Ishikawa (cell line): ENCODE measurements around the gene OR13C9.

Source experiments
- CEBPB ChIP-seq: IDR thresholded peaks from 2 replicates; pipeline ENCODE4 v1.6.1; 2012
- CREB1 ChIP-seq: IDR thresholded peaks from 2 replicates; pipeline ENCODE4 v1.6.1; 2012; ENCODE audit warnings: low read depth
- EP300 ChIP-seq: IDR thresholded peaks from 2 replicates; pipeline ENCODE4 v1.6.1; 2012; ENCODE audit warnings: borderline replicate concordance
- RAD21 ChIP-seq: IDR thresholded peaks from 2 replicates; pipeline ENCODE4 v1.6.1; 2012; ENCODE audit warnings: low read depth
- TCF12 ChIP-seq: IDR thresholded peaks from 2 replicates; pipeline ENCODE4 v1.6.1; 2012; ENCODE audit warnings: low read depth
- TEAD4 ChIP-seq: IDR thresholded peaks from 2 replicates; pipeline ENCODE4 v1.6.1; 2012
- YY1 ChIP-seq: IDR thresholded peaks from 2 replicates; pipeline ENCODE4 v1.6.1; 2012; ENCODE audit warnings: low read depth
- TF ChIP-seq, protein P1 (sequence below): IDR thresholded peaks from 2 replicates; pipeline ENCODE4 v1.6.1; 2012
- TF ChIP-seq, protein P2 (sequence below): IDR thresholded peaks from 2 replicates; pipeline ENCODE4 v1.6.1; 2012

DNA sequence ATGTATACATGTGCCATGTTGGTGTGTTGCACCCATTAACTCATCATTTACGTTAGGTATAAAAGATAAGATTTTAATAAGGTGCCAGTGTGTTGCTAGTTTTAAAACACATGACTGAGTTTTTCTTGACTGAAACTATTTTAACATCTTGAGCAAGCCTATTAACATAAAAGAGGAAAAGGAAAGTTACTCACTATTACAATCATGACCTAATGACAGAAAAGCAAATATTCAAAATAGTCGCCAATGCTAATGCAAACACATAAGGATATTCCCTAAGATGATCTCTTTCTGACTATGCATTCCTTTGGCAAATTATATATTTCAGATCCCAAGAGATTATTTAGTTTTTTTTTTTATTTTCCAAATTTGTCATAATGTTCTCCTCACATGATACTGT lies 6.8 kb downstream of the OR13C9 start:
- TF ChIP-seq TCF12, result no peak
- TF ChIP-seq, protein P1, sequence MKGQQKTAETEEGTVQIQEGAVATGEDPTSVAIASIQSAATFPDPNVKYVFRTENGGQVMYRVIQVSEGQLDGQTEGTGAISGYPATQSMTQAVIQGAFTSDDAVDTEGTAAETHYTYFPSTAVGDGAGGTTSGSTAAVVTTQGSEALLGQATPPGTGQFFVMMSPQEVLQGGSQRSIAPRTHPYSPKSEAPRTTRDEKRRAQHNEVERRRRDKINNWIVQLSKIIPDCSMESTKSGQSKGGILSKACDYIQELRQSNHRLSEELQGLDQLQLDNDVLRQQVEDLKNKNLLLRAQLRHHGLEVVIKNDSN, result no peak
- TF ChIP-seq YY1, result no peak
- TF ChIP-seq, protein P2, sequence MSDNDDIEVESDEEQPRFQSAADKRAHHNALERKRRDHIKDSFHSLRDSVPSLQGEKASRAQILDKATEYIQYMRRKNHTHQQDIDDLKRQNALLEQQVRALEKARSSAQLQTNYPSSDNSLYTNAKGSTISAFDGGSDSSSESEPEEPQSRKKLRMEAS, result no peak
- TF ChIP-seq CREB1, result no peak
- no peak for TF ChIP-seq EP300
- no peak for TF ChIP-seq RAD21
- no peak for TF ChIP-seq CEBPB
- TF ChIP-seq TEAD4, result no peak
